Measurements from ENCODE around the gene SAYSD1.
"Not testable (repeated sequence)": the region's sequence is repeated elsewhere in the genome, so short reads cannot be mapped to it uniquely, and the experiment has no call there.

SAYSD1 gene

GRCh38 chr6:39144481-39145173, 29.6 kb upstream of the SAYSD1 start:
- TF ChIP-seq, protein P1, sequence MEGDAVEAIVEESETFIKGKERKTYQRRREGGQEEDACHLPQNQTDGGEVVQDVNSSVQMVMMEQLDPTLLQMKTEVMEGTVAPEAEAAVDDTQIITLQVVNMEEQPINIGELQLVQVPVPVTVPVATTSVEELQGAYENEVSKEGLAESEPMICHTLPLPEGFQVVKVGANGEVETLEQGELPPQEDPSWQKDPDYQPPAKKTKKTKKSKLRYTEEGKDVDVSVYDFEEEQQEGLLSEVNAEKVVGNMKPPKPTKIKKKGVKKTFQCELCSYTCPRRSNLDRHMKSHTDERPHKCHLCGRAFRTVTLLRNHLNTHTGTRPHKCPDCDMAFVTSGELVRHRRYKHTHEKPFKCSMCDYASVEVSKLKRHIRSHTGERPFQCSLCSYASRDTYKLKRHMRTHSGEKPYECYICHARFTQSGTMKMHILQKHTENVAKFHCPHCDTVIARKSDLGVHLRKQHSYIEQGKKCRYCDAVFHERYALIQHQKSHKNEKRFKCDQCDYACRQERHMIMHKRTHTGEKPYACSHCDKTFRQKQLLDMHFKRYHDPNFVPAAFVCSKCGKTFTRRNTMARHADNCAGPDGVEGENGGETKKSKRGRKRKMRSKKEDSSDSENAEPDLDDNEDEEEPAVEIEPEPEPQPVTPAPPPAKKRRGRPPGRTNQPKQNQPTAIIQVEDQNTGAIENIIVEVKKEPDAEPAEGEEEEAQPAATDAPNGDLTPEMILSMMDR (conservative IDR thresholded peaks at IDR 0.05) = no peak
- peak overlapping the region; percentile 84 for H3K27ac ChIP-seq

GRCh38 chr6:39143238-39143930, 28.4 kb upstream of the SAYSD1 start:
- peak overlapping the region; percentile 84 for H3K27ac ChIP-seq
- TF ChIP-seq, protein P1 (conservative IDR thresholded peaks at IDR 0.05) = no peak

- TF ChIP-seq, protein P1 (conservative IDR thresholded peaks at IDR 0.05) = no peak
- no peak overlapping the region for H3K27ac ChIP-seq
Observed at GRCh38 chr6:39140556-39141167, 25.7 kb upstream of the SAYSD1 start.

DNA sequence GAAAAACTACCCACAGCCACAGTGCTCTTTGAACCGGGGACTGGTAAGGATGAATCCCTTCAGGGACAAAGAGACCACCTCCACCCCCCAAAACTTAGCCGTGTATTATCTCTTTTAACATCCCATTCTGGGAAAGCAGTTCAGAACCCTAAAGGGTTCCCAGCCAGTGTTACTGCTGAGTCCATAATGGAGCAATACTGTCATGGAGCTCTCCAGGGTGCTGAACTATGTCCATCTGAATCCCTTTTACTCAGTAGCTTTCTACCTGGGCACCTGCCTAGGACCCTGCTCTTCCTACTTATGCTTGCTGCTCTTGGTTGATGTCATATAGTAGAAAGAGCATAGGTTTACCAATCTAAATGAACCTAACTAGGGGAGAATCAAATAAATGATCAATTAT, 22.3 kb upstream of the SAYSD1 start:
- TF ChIP-seq, protein P1 (conservative IDR thresholded peaks at IDR 0.05) = no peak
- no peak overlapping the region for H3K27ac ChIP-seq

- H3K27ac ChIP-seq = not testable (repeated sequence)
Observed at GRCh38 chr6:39136207-39136606, 21.2 kb upstream of the SAYSD1 start.

- H3K27ac ChIP-seq = not testable (repeated sequence)
Observed at GRCh38 chr6:39134761-39135160, 19.8 kb upstream of the SAYSD1 start.

GRCh38 chr6:39130691-39131090, 15.7 kb upstream of the SAYSD1 start:
- TF ChIP-seq, protein P1 (conservative IDR thresholded peaks at IDR 0.05) = no peak
- no peak overlapping the region for H3K27ac ChIP-seq

DNA sequence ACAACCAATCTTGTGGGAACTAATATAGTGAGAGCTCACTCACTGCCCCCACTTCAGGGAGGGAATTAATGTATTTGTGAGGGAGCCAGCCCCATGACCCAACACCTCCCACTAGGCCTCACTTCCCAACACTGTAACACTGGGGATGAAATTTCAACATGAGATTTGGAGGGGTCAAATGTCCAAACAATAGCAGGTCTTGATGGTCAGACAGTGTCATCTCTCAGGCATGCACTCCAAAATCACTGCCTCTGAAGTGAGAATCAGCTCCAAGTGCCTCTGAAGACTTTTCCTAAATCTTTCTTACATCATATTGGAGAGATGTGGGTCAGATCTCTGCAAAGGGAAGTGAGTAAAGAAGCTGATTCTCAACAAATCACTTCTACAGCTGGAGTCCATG, 13.8 kb upstream of the SAYSD1 start:
- TF ChIP-seq, protein P1 (conservative IDR thresholded peaks at IDR 0.05) = no peak
- no peak overlapping the region for H3K27ac ChIP-seq

Measured in VCaP (cell line).